T-helper 2 cell (primary cell): ENCODE data around the gene SF3B4.
"Not testable (repeated sequence)": the region's sequence is repeated elsewhere in the genome, so short reads cannot be mapped to it uniquely, and the experiment has no call there.

Experiments
- DNase-seq, 5 experiments: peaks; one replicate each; pipeline versions ENCODE4 v3.0.0 to v3.0.0-alpha.2; 2012 to 2022

Gene SF3B4

GRCh38 chr1:149887456-149888246 is 40.0 kb downstream of the SF3B4 start:
- DNase-seq = peak; percentile 27 to 99 (median 70)

GRCh38 chr1:149887196-149887455 is 40.5 kb downstream of the SF3B4 start:
- DNase-seq = not testable (repeated sequence)

- DNase-seq = peak; percentile 38 to 99 (median 78)
These were observed 41.0 kb downstream of the SF3B4 start for GRCh38 chr1:149886396-149887195.

- DNase-seq = not testable (repeated sequence)
These were observed 41.5 kb downstream of the SF3B4 start for GRCh38 chr1:149886121-149886395.

GRCh38 chr1:149885339-149886120 is 42.1 kb downstream of the SF3B4 start:
- DNase-seq = peak; percentile 21 to 90 (median 55)

DNA sequence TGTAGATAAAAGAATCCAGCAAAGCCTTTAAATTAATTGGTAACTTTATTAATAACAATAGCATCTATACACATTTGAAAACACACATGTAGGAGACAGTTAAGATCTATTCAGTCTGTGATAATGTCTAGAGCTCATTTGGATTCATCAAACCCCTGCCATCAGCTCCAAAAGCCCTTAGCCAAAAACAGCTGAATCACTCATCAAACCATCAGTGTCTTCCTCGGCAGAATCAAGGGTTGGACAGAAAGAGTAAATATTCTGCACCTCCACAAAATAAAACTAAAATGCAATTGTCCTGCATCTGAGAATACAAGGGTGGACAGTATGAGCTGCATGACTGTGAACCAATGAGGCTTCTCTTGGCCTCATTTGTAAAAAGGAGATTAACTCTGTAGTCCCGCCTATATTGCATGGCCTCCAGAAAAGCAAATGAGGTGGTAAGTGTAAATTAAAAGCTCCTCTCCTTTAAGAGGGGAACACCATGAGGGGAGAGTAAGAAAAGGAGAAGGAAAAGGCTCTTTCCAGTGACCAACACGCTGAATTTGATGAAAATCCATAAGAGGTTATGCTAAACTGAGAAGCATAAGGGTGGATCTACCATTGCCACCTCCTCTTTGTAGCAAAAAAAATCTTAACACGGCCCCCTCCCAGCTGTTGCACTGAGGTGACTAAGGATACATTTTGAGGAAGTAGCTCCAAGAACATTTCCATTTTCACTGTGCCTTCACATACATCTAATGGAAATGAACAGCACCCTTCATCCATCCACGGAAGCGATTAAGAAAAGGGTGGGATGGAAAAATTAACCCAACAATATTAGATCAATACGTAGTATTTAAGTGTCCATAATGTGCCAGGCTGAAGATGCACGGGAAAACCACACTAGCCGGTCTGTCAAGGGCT is 42.9 kb downstream of the SF3B4 start:
- DNase-seq = peak in 1 of 5 experiments; percentile 72

DNA sequence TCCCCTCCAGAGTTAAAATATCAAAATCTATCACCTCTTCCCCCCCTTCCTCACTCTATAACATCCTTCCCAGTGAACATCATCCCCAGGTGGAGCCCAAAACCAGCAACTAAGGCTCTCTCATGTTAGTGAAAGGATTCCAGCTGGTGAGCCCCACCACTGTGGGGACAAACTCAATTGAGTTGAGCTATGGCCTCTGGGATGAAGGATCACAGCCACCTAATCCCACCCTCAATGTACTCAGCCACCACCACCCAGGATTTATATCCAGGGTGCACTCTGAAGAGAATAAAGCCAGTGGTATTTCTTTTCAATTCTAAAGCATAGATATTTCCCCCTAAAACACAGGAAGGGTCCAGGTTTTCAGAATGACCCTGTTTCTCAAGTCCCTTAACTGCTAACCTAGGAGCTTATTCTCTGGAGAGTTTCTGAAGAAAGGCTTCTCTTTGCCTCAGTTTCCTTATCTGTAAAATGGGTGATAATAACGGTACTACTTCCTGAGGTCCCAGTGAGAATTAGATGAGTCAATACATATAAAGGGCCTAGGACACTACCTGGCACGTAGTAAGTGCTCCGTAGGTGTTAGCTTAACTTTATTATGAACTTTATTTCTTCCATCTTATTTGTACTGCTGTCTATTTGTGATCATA is 43.9 kb downstream of the SF3B4 start:
- no peak for DNase-seq

DNA sequence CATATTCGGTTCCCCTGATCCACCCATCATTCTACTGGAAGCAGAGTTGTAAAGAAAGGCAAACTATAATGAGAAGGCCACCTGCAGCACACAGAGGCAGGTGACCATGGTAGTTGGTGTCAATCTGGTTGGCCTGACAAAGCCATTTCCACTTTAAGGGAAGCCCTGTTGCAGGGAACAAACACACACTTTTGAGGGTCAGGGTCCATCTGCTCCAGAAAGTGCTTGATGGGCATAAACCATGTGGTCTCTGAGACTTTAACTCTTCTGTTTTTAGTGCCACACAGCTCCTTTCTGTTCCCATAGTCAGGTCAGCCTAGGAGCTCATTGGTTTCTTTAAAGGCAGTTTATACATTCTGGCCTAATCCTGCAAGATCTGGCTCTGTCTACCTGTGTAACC is 45.7 kb downstream of the SF3B4 start:
- no peak for DNase-seq

DNA sequence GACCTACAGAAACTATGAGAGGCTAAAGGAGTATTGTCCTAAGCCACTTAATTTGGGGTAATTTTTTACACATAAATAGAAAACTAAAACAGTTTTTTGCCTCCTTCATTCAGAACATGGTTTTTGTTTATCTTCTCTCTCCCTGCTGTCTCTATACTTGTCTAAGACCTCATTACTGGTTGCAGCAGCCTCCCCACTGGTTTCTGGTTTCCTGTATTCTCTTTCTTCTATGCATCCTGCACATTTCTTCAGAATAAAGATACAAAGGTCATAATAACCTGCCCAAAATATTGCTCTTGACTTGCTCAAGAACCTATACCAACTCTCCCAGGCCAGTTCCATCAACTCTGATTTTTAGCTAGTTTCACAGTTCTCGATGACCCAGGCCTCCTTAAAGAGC is 48.0 kb downstream of the SF3B4 start:
- DNase-seq = peak in 1 of 5 experiments; percentile 90

DNA sequence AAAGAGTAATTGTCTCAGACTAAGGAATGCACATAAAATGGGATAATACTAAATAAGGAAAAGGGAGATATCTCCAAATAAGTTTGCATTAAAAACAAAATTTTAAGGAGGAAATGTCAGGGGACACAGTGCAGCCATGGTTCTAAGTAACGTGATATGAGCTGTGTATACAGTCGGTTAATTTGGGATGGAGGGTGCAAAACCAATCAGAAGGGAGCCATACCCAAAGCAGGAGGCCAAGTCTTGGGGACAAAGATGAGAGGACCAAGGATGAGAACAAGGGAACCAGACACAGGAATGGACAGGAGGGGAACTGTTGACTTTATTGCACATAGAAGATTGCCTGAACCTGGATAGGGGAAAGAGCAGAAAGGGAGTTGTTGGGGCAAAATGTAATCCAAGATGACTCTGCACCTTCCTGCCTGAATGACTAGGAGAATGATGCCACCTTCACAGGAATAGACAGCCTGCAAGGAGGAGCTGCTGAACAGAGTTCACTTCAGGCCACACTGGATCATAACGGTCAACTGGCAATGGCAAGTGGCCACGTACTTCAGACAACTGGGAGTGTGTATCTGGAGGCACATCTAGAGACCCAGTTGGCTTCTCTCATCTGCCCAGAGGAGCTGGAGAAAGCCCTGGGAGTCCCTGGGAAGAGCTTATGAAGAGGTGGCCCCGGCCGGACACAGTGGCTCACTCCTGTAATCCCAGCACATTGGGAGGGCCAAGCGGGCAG is 50.2 kb downstream of the SF3B4 start:
- DNase-seq = no peak
